ENCODE measurements around the gene CYP19A1. TPM values are rescaled to one million over a fixed set of nuclear protein-coding genes. Genes with fewer than 3 reads are reported as not detected.

Gene CYP19A1
- total and polyA plus RNA-seq, 2 of the 8 experiments (the other 6 are each of a cell fraction or from before 2014, with no cell fraction given) = not detected

- Histone ChIP-seq H3K14ac (ENCODE audit: insufficient read length) (no peak overlapping the region), H2BK12ac (ENCODE audit: low read depth, low read length) (no peak overlapping the region), H3K56ac (replicated peaks; ENCODE audit: insufficient read length, low read depth, low read length) (no peak overlapping the region), H3K79me1 (ENCODE audit: low read depth, low read length) (no peaks in the 10 kb centered on the region; the same call in 1 of the 2 replicates), H4K5ac (ENCODE audit: insufficient read length, low read depth, low read length) (no peak overlapping the region), H3K4me3 (ENCODE audit: extremely low read depth in 1 of 4, insufficient read depth in 2 of 4, low read depth in 3 of 4, low read length in 4 of 4) (no peak overlapping the region), H3K9me3 (ENCODE audit: insufficient read depth in 2 of 2, low read depth in 1 of 2, low read length in 1 of 2) (no peaks in the 10 kb centered on the region), H3K79me2 (ENCODE audit: control insufficient read depth in 1 of 2, insufficient read depth in 2 of 2, low read length in 2 of 2) (no peaks in the 10 kb centered on the region), H4K8ac (ENCODE audit: extremely low read depth, insufficient read depth, low read length) (no peak overlapping the region), H3K4ac (replicated peaks; ENCODE audit: insufficient read length, low read depth, low read length) (no peak overlapping the region), H3K27me3 (replicated peaks in 1 of 4; ENCODE audit: control insufficient read depth in 3 of 4, extremely low read depth in 1 of 4, insufficient read depth in 3 of 4, low read length in 3 of 4) (no peaks in the 10 kb centered on the region), H3K23me2 (ENCODE audit: low read depth, low read length) (no peaks in the 10 kb centered on the region), H4K20me1 (replicated peaks in 1 of 2; ENCODE audit: control insufficient read depth in 1 of 2, insufficient read depth in 2 of 2, low read length in 2 of 2) (no peaks in the 10 kb centered on the region), H3K4me2 (ENCODE audit: insufficient read depth in 1 of 2, low read depth in 2 of 2, low read length in 2 of 2) (no peak overlapping the region), H3K36me3 (ENCODE audit: control insufficient read depth in 2 of 4, insufficient read depth in 4 of 4, low read length in 3 of 4) (no peaks in the 10 kb centered on the region), H2AFZ (ENCODE audit: low read length) (no peak overlapping the region), H2BK15ac (ENCODE audit: low read length) (no peak overlapping the region), H4K91ac (replicated peaks; ENCODE audit: insufficient read length, low read length) (no peak overlapping the region), H2BK5ac (ENCODE audit: low read depth, low read length) (no peak overlapping the region), H2AK5ac (ENCODE audit: low read depth, low read length) (no peak overlapping the region), H3K9ac (replicated peaks in 1 of 4; ENCODE audit: extremely low read depth in 1 of 4, low read depth in 3 of 4, low read length in 3 of 4) (no peak overlapping the region), H3K27ac (ENCODE audit: low read depth, low read length) (no peak overlapping the region), H2BK120ac (replicated peaks; ENCODE audit: low read depth, low read length) (no peak overlapping the region), H2BK20ac (ENCODE audit: low read length) (no peak overlapping the region), H3K18ac (ENCODE audit: extremely low read depth, low read length) (no peak overlapping the region), H3K4me1 (replicated peaks in 1 of 4; ENCODE audit: control insufficient read depth in 3 of 4, insufficient read depth in 4 of 4, low read length in 3 of 4) (no peaks in the 10 kb centered on the region), H3K23ac (ENCODE audit: insufficient read length) (no peak overlapping the region)
- TF ChIP-seq JUND (IDR thresholded peaks at IDR 0.05; ENCODE audit: low read length) (no peak), RNF2 (IDR thresholded peaks at IDR 0.05; ENCODE audit: borderline replicate concordance, low read depth, low read length, missing control alignments, poor library complexity, severe bottlenecking) (no peak), ATF2 (IDR thresholded peaks at IDR 0.05; ENCODE audit: low read length) (no peak), TAF7 (optimal IDR thresholded peaks at IDR 0.05; ENCODE audit: borderline replicate concordance, low read depth, low read length) (no peak), SP1 (IDR thresholded peaks at IDR 0.05; ENCODE audit: low read depth, low read length) (no peak), CTCF (IDR thresholded peaks at IDR 0.05; ENCODE audit: control extremely low read depth in 1 of 3, insufficient read depth in 1 of 3, low read depth in 1 of 3, low read length in 3 of 3) (no peak), FOSL1 (IDR thresholded peaks at IDR 0.05; ENCODE audit: insufficient read depth, low read depth, low read length) (no peak), TBP (IDR thresholded peaks at IDR 0.05; ENCODE audit: low read depth, low read length) (no peak), RXRA (IDR thresholded peaks at IDR 0.05; ENCODE audit: insufficient read depth, low read depth, low read length) (no peak), SIX5 (IDR thresholded peaks at IDR 0.05; ENCODE audit: low read depth, low read length) (no peak)
- ChIA-PET CTCF (ENCODE audit: partially characterized antibody) (interaction anchor here (0.8 to 3.3 kb wide), 10 partner anchors 26 to 300 kb away, joined by 3 to 26 read pairs (median 4); no protein-coding TSS in a partner anchor), POLR2A (ENCODE audit: partially characterized antibody) (no interaction called here)
- DNase-seq (ENCODE audit: low read depth in 1 of 2, low spot score in 2 of 2) = no peak
- WGBS, 2 experiments (ENCODE audit: extremely low coverage in 1 of 2, insufficient coverage in 1 of 2, insufficient read length in 1 of 2, insufficient replicate concordance in 2 of 2, low coverage in 1 of 2, low lambda C conversion rate in 2 of 2, missing lambda C conversion rate in 1 of 2) = 93% methylated on average over 6 of the region's 6 CpGs; no CpG with 5 or more reads in 1 of the 2 experiments
- no peak for FAIRE-seq
Measured at GRCh38 chr15:51199541-51199940, 138.9 kb downstream of the CYP19A1 start.
